HG03432 (cell line): ENCODE data around the gene NCOA3.
A peak's percentile ranks its signal among the peaks of the same experiment; 100 is the strongest.
"Not testable (repeated sequence)": the region's sequence is repeated elsewhere in the genome, so short reads cannot be mapped to it uniquely, and the experiment has no call there.

ENCODE experiments used
- ATAC-seq: cut with Tn5 transposase; IDR thresholded peaks from one replicate; pipeline ENCODE4 v1.9.1; 2021; ENCODE audit warnings: mild to moderate bottlenecking, moderate library complexity; ENCODE audit not compliant: unreplicated experiment

The NCOA3 gene

GRCh38 chr20:47468290-47469050 lies 33.2 kb upstream of the NCOA3 start:
- peak; percentile 59 for ATAC-seq

GRCh38 chr20:47475419-47476044 lies 26.2 kb upstream of the NCOA3 start:
- no peak for ATAC-seq

- no peak for ATAC-seq
These were observed 25.2 kb upstream of the NCOA3 start for GRCh38 chr20:47476452-47476851.

- ATAC-seq = no peak
These were observed 22.6 kb upstream of the NCOA3 start for GRCh38 chr20:47479093-47479492.

- ATAC-seq = no peak
These were observed 22.2 kb upstream of the NCOA3 start for GRCh38 chr20:47479506-47479905.

GRCh38 chr20:47480239-47480638 lies 21.4 kb upstream of the NCOA3 start:
- no peak for ATAC-seq

GRCh38 chr20:47480705-47481104 lies 21.0 kb upstream of the NCOA3 start:
- ATAC-seq = no peak

- no peak for ATAC-seq
These were observed 20.1 kb upstream of the NCOA3 start for GRCh38 chr20:47481330-47482216.

- ATAC-seq = no peak
These were observed 19.0 kb upstream of the NCOA3 start for GRCh38 chr20:47482705-47483104.

GRCh38 chr20:47484303-47484702 lies 17.4 kb upstream of the NCOA3 start:
- ATAC-seq = no peak

- peak; percentile 82 for ATAC-seq
These were observed 14.3 kb upstream of the NCOA3 start for GRCh38 chr20:47487175-47487917.

- no peak for ATAC-seq
These were observed 12.2 kb upstream of the NCOA3 start for GRCh38 chr20:47489448-47489872.

- no peak for ATAC-seq
These were observed 10.9 kb upstream of the NCOA3 start for GRCh38 chr20:47490795-47491194.

GRCh38 chr20:47492284-47492683 lies 9.4 kb upstream of the NCOA3 start:
- ATAC-seq = no peak

- ATAC-seq = no peak
These were observed 8.3 kb upstream of the NCOA3 start for GRCh38 chr20:47493175-47493962.

- ATAC-seq = no peak
These were observed 7.8 kb upstream of the NCOA3 start for GRCh38 chr20:47493963-47494293.

GRCh38 chr20:47494606-47495005 lies 7.1 kb upstream of the NCOA3 start:
- not testable (repeated sequence) for ATAC-seq

- ATAC-seq = no peak
These were observed 5.6 kb upstream of the NCOA3 start for GRCh38 chr20:47496118-47496517.

GRCh38 chr20:47498606-47499005 lies 3.1 kb upstream of the NCOA3 start:
- no peak for ATAC-seq

GRCh38 chr20:47499053-47499452 lies 2.6 kb upstream of the NCOA3 start:
- ATAC-seq = no peak
